UCSD-AML1 (cell line): ENCODE results near the gene DNAH9.

Source experiments
- DNase-seq: peaks from one replicate; lab custom pipeline; 2025; ENCODE audit not compliant: unreplicated experiment; lab: John Stamatoyannopoulos, UW

DNAH9 gene

DNA sequence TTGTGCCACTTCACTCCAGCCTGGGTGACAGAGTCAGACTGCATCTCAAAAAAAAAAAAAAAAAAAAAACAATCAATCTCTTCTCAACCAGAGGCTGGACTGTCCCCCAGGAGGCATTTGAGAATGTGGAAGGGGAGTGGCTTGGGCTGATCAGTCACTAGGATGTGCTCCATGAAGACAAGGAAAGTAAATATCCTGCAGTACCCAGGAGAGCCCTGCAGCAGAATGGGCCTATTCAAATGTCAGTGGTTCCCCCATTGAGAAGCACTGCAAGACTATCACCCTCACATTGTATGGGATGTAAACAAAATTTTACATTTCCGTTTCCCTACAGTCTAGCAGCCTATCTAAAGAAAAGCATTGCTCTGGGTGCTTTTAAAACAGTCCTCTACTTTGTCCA lies 70.3 kb downstream of the DNAH9 start:
- no peak for DNase-seq

DNA sequence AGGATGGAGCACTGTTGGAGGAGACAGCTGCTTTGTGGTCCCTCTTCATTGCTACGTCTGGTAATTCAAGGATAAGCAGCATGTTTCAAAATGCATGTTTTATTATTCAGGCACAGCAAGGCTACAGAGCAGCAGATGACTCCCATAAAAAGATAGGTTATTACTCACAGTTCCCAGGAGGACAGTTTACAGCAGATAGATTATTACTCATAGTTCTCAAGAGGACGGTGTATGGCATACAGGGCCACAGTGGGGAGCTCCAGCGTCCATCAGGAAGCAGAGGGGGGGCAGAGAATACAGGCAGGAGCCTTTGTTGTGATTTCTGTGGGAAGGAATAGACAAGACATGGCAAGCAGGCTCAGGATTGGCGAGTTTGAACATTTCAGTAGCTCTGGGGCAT lies 72.9 kb downstream of the DNAH9 start:
- DNase-seq, result no peak

DNA sequence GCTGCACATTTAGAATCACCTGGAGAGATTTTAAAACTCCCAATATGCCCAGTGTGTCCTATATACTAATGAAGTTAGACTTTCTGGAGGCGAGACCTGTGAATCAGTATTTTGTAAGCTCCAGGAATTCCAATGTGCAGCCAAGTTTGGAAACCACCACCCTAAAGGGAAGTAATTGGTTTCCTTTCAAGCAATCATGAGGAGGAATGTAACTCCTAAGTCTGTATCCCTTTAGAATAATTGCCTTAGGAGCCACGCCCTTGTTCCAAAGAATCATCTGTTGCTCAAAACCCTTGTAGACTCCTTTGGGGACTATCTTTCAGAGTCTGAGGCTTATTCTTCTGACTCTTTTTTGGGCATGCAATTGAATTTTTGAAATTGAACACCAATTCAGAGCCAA lies 84.4 kb downstream of the DNAH9 start:
- DNase-seq, result no peak

- no peak for DNase-seq
These were observed 92.4 kb downstream of the DNAH9 start for GRCh38 chr17:11690681-11691080.

DNA sequence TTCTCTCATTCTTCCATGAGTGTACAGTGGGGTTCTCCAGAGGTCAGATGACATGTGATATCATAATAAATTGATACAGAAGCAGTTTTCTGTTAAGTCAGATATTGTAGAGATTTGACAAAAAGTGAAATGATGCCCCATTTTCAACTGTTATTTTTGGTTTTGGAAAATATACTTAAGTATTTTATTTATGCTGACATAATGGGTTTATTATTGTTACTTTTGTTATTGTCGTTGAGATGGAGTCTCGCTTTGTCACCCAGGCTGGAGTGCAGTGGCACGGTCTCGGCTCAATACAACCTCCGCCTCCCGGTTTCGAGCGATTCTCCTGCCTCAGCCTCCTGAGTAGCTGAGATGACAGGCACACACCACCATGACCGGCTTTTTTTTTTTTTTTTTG lies 94.4 kb downstream of the DNAH9 start:
- no peak for DNase-seq

GRCh38 chr17:11693284-11693683 lies 95.0 kb downstream of the DNAH9 start:
- DNase-seq, result no peak

DNA sequence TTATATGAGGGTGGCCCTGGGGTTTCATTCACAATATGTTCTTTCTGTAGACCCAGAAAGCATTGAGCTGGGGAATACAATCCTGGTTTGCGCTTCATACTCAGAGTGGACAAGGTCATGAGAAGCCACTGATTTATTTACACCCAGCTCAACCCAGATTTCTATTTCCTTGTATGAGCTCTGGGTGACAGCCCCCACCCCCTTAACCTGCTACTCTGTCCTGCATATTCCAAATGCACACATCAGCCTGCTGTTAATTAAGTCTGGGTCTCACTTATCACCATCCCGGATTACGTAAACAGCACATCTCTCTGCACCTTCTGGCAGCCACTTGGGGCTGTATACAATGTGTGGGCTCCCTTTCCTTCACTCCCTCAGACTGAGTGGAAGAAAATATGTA lies 102.4 kb downstream of the DNAH9 start:
- DNase-seq, result no peak

- DNase-seq, result no peak
These were observed 103.6 kb downstream of the DNAH9 start for GRCh38 chr17:11701911-11702310.

DNA sequence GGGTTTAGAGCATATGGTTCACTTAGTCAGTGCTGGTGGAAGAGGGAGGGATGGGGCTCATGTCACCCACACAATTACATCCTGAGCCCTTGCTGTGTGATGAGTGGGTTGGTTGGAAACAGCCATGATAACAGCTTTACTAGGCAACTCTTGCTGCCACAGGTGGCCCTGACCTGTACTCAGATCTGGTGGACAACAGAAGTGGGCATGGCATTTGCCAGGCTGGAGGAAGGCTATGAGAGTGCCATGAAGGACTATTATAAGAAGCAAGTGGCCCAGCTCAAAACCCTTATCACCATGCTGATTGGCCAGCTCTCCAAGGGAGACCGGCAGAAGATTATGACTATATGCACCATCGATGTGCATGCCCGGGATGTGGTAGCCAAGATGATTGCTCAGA lies 105.8 kb downstream of the DNAH9 start:
- no peak for DNase-seq

DNA sequence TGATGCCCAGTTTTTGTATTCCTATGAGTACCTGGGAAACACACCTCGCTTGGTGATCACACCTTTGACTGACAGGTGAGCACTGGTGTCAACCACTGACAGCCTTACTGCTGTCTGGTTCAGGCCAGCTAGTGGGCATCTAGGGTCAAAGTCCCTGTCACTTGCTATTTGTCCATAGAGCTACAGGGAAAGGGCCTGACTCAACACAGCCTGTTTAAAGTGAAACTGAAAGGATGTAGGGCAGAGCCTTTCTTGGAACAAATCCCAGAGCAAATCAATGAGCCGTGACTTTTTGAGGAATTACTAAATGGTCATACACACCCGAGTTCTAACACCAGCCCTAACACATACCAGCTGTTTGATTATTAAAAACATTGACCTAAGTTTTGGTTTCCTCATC lies 106.8 kb downstream of the DNAH9 start:
- no peak for DNase-seq

- no peak for DNase-seq
These were observed 109.3 kb downstream of the DNAH9 start for GRCh38 chr17:11707586-11707985.

DNA sequence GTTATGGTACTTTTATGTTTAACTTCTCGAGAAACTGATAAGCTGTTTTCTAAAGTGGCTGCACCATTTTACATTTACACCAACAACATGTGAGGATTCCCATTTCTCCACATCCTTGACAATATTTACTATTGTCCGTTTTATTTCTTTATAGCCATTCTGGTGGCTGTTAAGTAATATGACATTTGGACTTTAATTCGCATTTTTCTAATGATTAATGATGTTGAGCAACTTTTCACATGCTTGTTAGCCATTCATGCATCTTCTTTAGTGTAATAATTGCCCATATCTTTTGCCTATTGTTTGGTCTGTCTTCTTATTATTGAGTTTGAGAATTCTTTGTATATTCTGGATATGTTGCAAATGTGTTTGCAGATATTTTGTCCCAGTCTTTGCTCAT lies 114.2 kb downstream of the DNAH9 start:
- no peak for DNase-seq

GRCh38 chr17:11719203-11719602 lies 120.9 kb downstream of the DNAH9 start:
- DNase-seq, result no peak

GRCh38 chr17:11719856-11720255 lies 121.6 kb downstream of the DNAH9 start:
- no peak for DNase-seq

DNA sequence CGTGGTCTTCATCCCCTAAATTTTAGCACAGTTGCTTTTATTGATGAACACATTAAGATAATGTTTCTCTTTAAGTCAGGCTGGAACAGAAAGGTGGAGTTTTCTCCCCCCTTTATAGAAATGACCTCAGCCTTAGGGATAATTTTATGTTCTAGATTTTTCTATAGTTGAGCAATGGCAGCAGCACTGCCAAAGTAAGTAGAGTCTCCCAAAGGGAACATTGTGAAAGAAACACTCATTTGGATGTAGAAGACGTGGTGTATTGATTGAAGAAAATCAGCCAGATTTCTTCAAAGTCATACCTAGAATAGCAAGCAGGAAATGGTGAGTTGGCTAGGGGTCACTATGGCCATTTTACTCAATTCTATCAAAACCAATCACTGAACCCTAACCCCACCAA lies 122.5 kb downstream of the DNAH9 start:
- no peak for DNase-seq

DNA sequence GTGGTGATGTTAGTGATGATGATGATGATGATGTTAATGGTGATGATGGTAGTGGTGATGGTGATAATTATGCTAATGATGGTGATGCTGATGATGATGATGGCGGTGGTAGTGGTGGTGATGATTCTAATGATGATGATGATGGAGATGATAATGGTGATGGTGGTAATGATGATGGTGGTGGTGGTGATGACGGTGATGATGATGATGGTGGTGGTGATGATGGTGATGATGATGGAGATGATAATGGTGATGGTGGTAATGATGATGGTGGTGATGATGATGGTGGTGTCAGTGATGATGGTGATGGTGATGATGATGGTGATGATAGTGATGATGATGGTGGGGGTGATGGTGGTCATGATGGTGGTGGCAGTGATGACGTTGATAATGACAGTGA lies 132.5 kb downstream of the DNAH9 start:
- DNase-seq, result no peak

- DNase-seq, result no peak
These were observed 138.5 kb downstream of the DNAH9 start for GRCh38 chr17:11736613-11737312.

GRCh38 chr17:11737313-11737679 lies 139.0 kb downstream of the DNAH9 start:
- DNase-seq, result no peak

DNA sequence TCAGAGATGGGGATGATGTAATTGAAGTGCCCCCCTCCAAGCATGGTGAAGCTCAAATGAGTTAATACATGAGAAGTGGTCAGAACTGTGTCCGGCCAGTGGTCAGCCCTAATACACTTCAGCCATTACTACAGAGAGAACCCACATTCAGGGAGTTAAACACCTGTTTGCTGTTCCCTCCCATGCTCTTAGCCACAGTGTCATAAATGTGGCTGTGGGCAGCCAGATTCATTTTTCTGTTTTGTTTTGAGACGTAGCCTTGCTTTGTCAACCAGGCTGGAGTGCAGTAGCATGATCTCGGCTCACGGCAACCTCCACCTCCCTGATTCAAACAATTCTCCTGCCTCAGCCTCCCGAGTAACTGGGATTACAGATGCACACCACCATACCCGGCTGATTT lies 139.9 kb downstream of the DNAH9 start:
- DNase-seq, result no peak

- no peak for DNase-seq
These were observed 141.1 kb downstream of the DNAH9 start for GRCh38 chr17:11739351-11739750.

DNA sequence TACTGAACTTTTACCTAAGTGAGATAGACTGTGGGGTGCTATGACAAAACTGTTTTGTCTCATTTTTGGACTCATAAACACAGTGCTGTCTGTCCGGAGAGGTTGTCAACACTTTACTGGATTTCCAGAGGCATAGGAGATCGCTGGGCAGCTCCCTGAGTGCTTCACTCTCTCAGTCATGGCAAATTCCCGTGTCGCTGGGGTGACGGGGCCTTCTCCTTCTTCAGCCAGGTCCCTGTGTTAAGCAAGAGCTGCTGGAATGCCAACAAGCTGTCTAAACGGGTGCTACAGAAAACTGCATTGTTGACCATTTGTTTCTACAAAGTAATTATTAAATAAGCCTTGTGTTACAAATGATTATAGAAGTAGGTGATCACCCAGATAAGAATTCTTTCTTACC lies 141.6 kb downstream of the DNAH9 start:
- no peak for DNase-seq

- no peak for DNase-seq
These were observed 144.6 kb downstream of the DNAH9 start for GRCh38 chr17:11742886-11743285.

DNA sequence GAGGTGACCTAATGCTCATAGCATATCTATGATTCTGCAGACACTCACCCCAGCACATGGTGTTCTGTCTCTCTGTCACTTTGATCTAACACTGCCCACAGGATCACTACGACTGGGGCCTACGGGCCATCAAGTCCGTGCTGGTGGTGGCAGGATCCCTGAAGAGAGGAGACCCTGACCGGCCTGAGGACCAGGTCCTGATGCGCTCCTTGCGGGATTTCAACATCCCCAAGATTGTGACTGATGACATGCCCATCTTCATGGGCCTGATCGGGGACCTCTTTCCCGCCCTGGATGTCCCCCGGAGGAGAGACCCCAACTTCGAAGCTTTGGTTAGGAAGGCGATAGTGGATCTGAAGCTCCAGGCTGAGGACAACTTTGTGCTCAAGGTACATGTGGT lies 146.4 kb downstream of the DNAH9 start:
- no peak for DNase-seq

DNA sequence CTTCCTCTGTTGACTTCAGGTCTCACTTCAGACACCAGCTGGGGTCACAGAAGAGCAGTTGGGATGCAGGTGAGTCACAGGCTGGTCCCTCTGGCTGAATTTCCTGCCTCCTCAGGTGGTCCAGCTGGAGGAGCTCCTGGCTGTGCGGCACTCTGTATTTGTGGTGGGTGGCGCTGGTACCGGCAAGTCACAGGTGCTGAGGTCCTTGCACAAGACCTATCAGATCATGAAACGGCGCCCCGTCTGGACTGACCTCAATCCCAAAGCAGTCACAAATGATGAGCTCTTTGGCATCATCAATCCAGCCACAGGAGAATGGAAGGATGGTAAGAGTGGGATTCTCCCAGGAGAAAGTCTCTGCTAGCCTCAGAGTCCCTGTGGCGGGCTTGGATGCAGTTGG lies 149.2 kb downstream of the DNAH9 start:
- DNase-seq, result no peak
